Esophagus muscularis mucosa (tissue), 4 donors: ENCODE measurements around the gene USHBP1.

Experiments used
- CTCF ChIP-seq, 3 experiments: fragments of 200-600 bp in 2 of 3; fragments of 450-650 bp in 1 of 3; sonication (generic) in 2 of 3; IDR thresholded peaks; one replicate each; pipeline ENCODE4 v1.5.1; 2017 to 2019; ENCODE audit warnings: antibody characterized with exemption in 3 of 3, mild to moderate bottlenecking in 2 of 3, moderate library complexity in 1 of 3
- EP300 ChIP-seq: sonication (generic); formaldehyde crosslinking; IDR thresholded peaks from one replicate; pipeline ENCODE4 v1.6.1; 2017; ENCODE audit warnings: antibody characterized with exemption
- POLR2A ChIP-seq: fragments of 450-650 bp; IDR thresholded peaks from one replicate; pipeline ENCODE4 v1.6.1; 2017; ENCODE audit warnings: antibody characterized with exemption, moderate library complexity, mild to moderate bottlenecking, low read depth
- POLR2AphosphoS5 ChIP-seq, 2 donors: sonication (generic); formaldehyde crosslinking; IDR thresholded peaks; one replicate each; pipeline ENCODE4 v1.6.1; 2017; ENCODE audit warnings: antibody characterized with exemption in 2 of 2

GRCh38 chr19:17296976-17297375, 32.4 kb upstream of the USHBP1 start:
- no peak for TF ChIP-seq CTCF (IDR thresholded peaks at IDR 0.05)
- TF ChIP-seq POLR2A: no peak
- no peak for TF ChIP-seq EP300
- no peak for TF ChIP-seq POLR2AphosphoS5 (IDR thresholded peaks at IDR 0.05)
